ENCODE results near the gene ORM1. TPM values are rescaled to one million over a fixed set of nuclear protein-coding genes. Genes with fewer than 3 reads are reported as not detected.
"Not testable (repeated sequence)": the region's sequence is repeated elsewhere in the genome, so short reads cannot be mapped to it uniquely, and the experiment has no call there.

Gene ORM1
- total RNA-seq: not detected

- H3K4me3 Mint-ChIP-seq: peak within 1 kb of the TSS; percentile 16
- CTCF ChIA-PET, H3K27ac Mint-ChIP-seq, H3K9me3 Mint-ChIP-seq, H3K27me3 Mint-ChIP-seq, H3K36me3 Mint-ChIP-seq, DNase-seq, POLR2A ChIA-PET: not testable (repeated sequence)
- H3K4me1 Mint-ChIP-seq (ENCODE audit: low read depth): peaks cover 13% of the 10 kb centered on the region
- intact Hi-C loops (cut with micrococcal nuclease): loop anchor here (5.0 kb wide), 2 partner anchors 164 to 264 kb away; partner anchors contain the start of gene ATP6V1G1
Observed at GRCh38 chr9:114322831-114323531, at the start of gene ORM1. Gene ORM1, plus strand, starts transcription at chr9:114323098. Its CDS starts 36 bp downstream, at chr9:114323134.

- intact Hi-C loops (cut with micrococcal nuclease): no loop called here
- CTCF ChIA-PET: interaction anchor here (1.3 kb wide), 1 partner anchor 17 kb away, joined by 3 read pairs; no protein-coding TSS in a partner anchor
- Mint-ChIP-seq H3K4me1 (ENCODE audit: low read depth) (no peaks in the 10 kb centered on the region), H3K27ac (no peak overlapping the region), H3K4me3 (no peak overlapping the region), H3K36me3 (no peaks in the 10 kb centered on the region), H3K9me3 (no peaks in the 10 kb centered on the region), H3K27me3 (no peaks in the 10 kb centered on the region)
- POLR2A ChIA-PET: no interaction called here
- no peak for DNase-seq
Observed at GRCh38 chr9:114273461-114273881, 49.4 kb upstream of the ORM1 start.

DNA sequence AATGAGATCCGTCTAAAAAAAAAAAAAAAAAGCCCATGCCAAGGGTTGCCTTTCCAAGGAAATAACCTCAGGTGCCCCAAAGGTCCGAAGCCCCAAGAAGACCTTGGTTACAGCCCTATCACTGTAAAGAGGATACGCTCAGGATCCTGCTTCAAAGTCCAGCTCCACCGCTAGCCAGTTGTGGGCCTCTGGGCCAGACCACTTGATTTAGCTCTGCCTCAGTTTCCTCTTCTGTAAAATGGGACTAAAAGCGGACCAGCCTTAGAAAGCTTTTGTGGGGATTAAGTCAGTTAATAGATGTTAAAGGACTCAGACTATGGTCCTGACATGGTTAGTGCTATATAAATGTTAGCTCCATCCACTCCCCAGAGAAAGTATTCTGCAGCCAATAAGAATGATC, 48.7 kb upstream of the ORM1 start:
- Mint-ChIP-seq H3K4me1 (ENCODE audit: low read depth) (no peaks in the 10 kb centered on the region), H3K27me3 (no peaks in the 10 kb centered on the region), H3K27ac (no peak overlapping the region), H3K4me3 (no peak overlapping the region), H3K36me3 (no peaks in the 10 kb centered on the region), H3K9me3 (no peaks in the 10 kb centered on the region)
- ChIA-PET POLR2A (no interaction called here), CTCF (interaction anchor here (0.6 to 1.0 kb wide), 3 partner anchors 106 to 165 kb away, joined by 3 read pairs; partner anchors contain the start of gene COL27A1)
- intact Hi-C loops (cut with micrococcal nuclease): no loop called here
- no peak for DNase-seq

GRCh38 chr9:114275246-114276004, 47.5 kb upstream of the ORM1 start:
- no peaks in the 10 kb centered on the region for H3K36me3 Mint-ChIP-seq
- H3K27me3 Mint-ChIP-seq: no peaks in the 10 kb centered on the region
- no peak overlapping the region for H3K4me3 Mint-ChIP-seq
- ChIA-PET POLR2A (no interaction called here), CTCF (no interaction called here)
- H3K9me3 Mint-ChIP-seq: no peaks in the 10 kb centered on the region
- DNase-seq: no peak
- H3K27ac Mint-ChIP-seq: no peak overlapping the region
- no peaks in the 10 kb centered on the region for H3K4me1 Mint-ChIP-seq (ENCODE audit: low read depth)
- intact Hi-C loops (cut with micrococcal nuclease): no loop called here

DNA sequence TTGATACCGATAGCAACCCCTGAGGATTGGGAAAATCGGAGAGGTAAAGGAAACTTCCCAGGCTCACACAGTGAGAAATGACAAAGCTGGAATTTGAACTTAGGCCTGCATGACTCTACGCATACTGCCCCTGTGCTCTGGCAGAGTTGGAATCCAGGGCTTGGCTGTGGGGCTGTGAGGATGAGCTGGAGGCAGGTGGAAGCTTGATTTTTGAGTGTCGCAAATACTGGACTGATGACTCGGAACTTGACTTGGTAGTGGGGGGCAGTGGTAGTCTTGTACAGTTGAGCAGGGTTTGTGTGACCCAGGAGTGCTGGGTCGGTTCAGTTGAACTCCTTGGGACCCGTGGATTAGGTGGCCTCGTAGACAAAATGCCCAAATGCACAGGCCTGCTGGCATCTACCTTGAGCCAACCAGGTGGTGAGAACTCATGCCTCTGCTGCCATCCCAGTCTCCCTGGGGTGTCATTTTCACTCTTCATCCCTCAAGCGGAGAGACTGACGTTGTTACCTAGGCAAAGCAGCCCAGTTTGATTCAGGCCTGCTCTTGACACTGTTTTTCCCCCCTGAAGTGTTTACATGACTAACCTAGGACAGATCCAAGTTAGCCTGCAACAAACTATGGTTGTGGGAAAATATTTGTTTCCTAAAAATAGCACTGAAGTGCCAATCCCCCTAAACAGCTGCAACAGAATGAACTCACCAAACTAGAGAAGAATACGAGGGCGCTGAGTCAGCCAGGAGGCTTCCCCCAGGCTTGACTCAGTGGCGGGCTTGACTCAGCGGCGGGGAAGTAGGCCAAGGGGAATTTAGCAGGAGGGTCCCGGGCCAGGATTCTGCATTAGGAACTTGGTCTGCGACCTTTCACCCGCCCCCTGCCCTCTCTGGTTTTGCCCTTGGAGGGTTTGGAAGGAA, 45.7 kb upstream of the ORM1 start:
- H3K36me3 Mint-ChIP-seq: no peaks in the 10 kb centered on the region
- DNase-seq: no peak
- ChIA-PET POLR2A (no interaction called here), CTCF (interaction anchor here (0.6 to 2.0 kb wide), 2 partner anchors 14 kb away, joined by 3 to 8 read pairs; no protein-coding TSS in a partner anchor)
- intact Hi-C loops (cut with micrococcal nuclease): no loop called here
- no peaks in the 10 kb centered on the region for H3K9me3 Mint-ChIP-seq
- no peak overlapping the region for H3K27ac Mint-ChIP-seq
- H3K27me3 Mint-ChIP-seq: no peaks in the 10 kb centered on the region
- no peaks in the 10 kb centered on the region for H3K4me1 Mint-ChIP-seq (ENCODE audit: low read depth)
- H3K4me3 Mint-ChIP-seq: no peak overlapping the region

DNA sequence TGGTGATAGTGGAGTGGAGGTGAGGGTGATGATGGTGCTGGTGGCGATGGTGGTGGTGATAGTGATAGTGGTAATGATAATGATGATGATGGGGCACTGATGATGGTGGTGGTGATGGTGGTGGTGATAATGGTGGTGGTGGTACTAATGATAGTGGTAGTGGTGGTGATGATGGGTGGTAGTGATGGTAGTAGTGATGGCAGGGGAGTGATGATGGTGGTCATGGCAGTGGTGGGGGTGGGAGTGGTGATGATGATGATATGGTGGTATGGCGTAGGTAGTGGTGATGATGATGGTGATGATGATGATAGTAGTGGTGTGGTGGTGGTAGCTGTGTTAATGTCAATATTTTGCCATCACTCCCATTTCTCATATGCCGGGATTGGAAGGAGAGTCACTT, 44.5 kb upstream of the ORM1 start:
- POLR2A ChIA-PET: no interaction called here
- Mint-ChIP-seq H3K4me1 (ENCODE audit: low read depth) (no peaks in the 10 kb centered on the region), H3K27ac (no peak overlapping the region), H3K27me3 (no peaks in the 10 kb centered on the region), H3K4me3 (no peak overlapping the region), H3K9me3 (no peaks in the 10 kb centered on the region), H3K36me3 (no peaks in the 10 kb centered on the region)
- CTCF ChIA-PET: interaction anchor here (2.0 kb wide), 1 partner anchor 13 kb away, joined by 8 read pairs; no protein-coding TSS in a partner anchor
- intact Hi-C loops (cut with micrococcal nuclease): no loop called here
- no peak for DNase-seq

- Mint-ChIP-seq H3K9me3 (no peaks in the 10 kb centered on the region), H3K27me3 (no peaks in the 10 kb centered on the region), H3K36me3 (no peaks in the 10 kb centered on the region), H3K4me1 (ENCODE audit: low read depth) (no peaks in the 10 kb centered on the region), H3K4me3 (no peak overlapping the region), H3K27ac (no peak overlapping the region)
- no peak for DNase-seq
- CTCF ChIA-PET: interaction anchor here (1.4 to 2.0 kb wide), 2 partner anchors 12 to 171 kb away, joined by 3 to 8 read pairs; no protein-coding TSS in a partner anchor
- intact Hi-C loops (cut with micrococcal nuclease): no loop called here
- POLR2A ChIA-PET: no interaction called here
Observed at GRCh38 chr9:114278881-114279570, 43.9 kb upstream of the ORM1 start.

- no peaks in the 10 kb centered on the region for H3K4me1 Mint-ChIP-seq (ENCODE audit: low read depth)
- H3K9me3 Mint-ChIP-seq: no peaks in the 10 kb centered on the region
- no peak for DNase-seq
- no peak overlapping the region for H3K27ac Mint-ChIP-seq
- no peak overlapping the region for H3K4me3 Mint-ChIP-seq
- ChIA-PET POLR2A (no interaction called here), CTCF (interaction anchor here (1.4 to 2.0 kb wide), 2 partner anchors 11 to 171 kb away, joined by 3 to 8 read pairs; no protein-coding TSS in a partner anchor)
- no peaks in the 10 kb centered on the region for H3K27me3 Mint-ChIP-seq
- H3K36me3 Mint-ChIP-seq: no peaks in the 10 kb centered on the region
- intact Hi-C loops (cut with micrococcal nuclease): no loop called here
Observed at GRCh38 chr9:114279693-114280092, 43.2 kb upstream of the ORM1 start.

GRCh38 chr9:114280636-114281472, 42.0 kb upstream of the ORM1 start:
- intact Hi-C loops (cut with micrococcal nuclease): no loop called here
- Mint-ChIP-seq H3K36me3 (no peaks in the 10 kb centered on the region), H3K9me3 (no peaks in the 10 kb centered on the region), H3K27me3 (no peaks in the 10 kb centered on the region), H3K4me1 (ENCODE audit: low read depth) (no peaks in the 10 kb centered on the region), H3K27ac (no peak overlapping the region), H3K4me3 (no peak overlapping the region)
- DNase-seq: no peak
- CTCF ChIA-PET: interaction anchor here (0.6 to 1.9 kb wide), 3 partner anchors 10 to 173 kb away, joined by 3 to 8 read pairs (median 3); no protein-coding TSS in a partner anchor
- POLR2A ChIA-PET: no interaction called here

GRCh38 chr9:114281473-114282103, 41.3 kb upstream of the ORM1 start:
- Mint-ChIP-seq H3K4me3 (no peak overlapping the region), H3K27ac (no peak overlapping the region), H3K27me3 (no peaks in the 10 kb centered on the region), H3K4me1 (ENCODE audit: low read depth) (no peaks in the 10 kb centered on the region), H3K9me3 (no peaks in the 10 kb centered on the region), H3K36me3 (no peaks in the 10 kb centered on the region)
- ChIA-PET CTCF (interaction anchor here (0.6 to 1.9 kb wide), 3 partner anchors 9 to 199 kb away, joined by 3 to 8 read pairs (median 4); no protein-coding TSS in a partner anchor), POLR2A (no interaction called here)
- intact Hi-C loops (cut with micrococcal nuclease): no loop called here
- no peak for DNase-seq

Measured in activated CD4-positive, alpha-beta memory T cell treated with anti-CD3 and anti-CD28 coated beads for 36 hours (primary cell).